Cardiac muscle cell (in vitro differentiated cells and primary cell): Measurements from ENCODE around the gene ARMC9. TPM values are rescaled to one million over a fixed set of nuclear protein-coding genes. Genes with fewer than 3 reads are reported as not detected.
A peak's percentile ranks its signal among the peaks of the same experiment; 100 is the strongest.
"Not testable (repeated sequence)": the region's sequence is repeated elsewhere in the genome, so short reads cannot be mapped to it uniquely, and the experiment has no call there.

ENCODE experiments used
- DNase-seq, 2 donors: peaks; one replicate each; pipeline versions ENCODE4 v3.0.0 to v3.0.0-alpha.2; 2010 to 2017; ENCODE audit warnings: low read depth in 1 of 2, low spot score in 1 of 2
- H3K27ac ChIP-seq: fragments of 200-600 bp; sonication (generic); 2 replicates; pipeline ENCODE4 v1.5.1; 2016
- H3K27me3 ChIP-seq: fragments of 200-600 bp; sonication (generic); 2 replicates; pipeline ENCODE4 v1.6.0; 2016; ENCODE audit warnings: control low read depth
- H3K36me3 ChIP-seq: fragments of 200-600 bp; sonication (generic); 2 replicates; pipeline ENCODE4 v1.5.1; 2016; ENCODE audit warnings: control low read depth
- H3K4me1 ChIP-seq: fragments of 200-600 bp; sonication (generic); 2 replicates; pipeline ENCODE4 v1.8.1; 2017; ENCODE audit warnings: low read depth, mild to moderate bottlenecking, mixed run types
- H3K4me3 ChIP-seq: fragments of 200-600 bp; sonication (generic); 2 replicates; pipeline ENCODE4 v1.5.1; 2016; ENCODE audit warnings: mild to moderate bottlenecking
- H3K9me3 ChIP-seq: fragments of 200-600 bp; sonication (generic); 2 replicates; pipeline ENCODE4 v1.5.1; 2017; ENCODE audit warnings: low read depth, mild to moderate bottlenecking, control low read depth
- polyA plus RNA-seq: library from polyadenylated mRNA; unstranded; fragments of >200 nt; fragmentation: Nextera tagmentation; extraction: Ambion mirVana; gene quantifications from 2 replicates; pipeline ENCODE4 v1.2.1, GENCODE V29; 2016
- total RNA-seq: library from RNA; depleted of rRNA; stranded (reverse); fragments of >200 nt; gene quantifications from 2 replicates; pipeline ENCODE4 v1.2.3, GENCODE V29; 2016
- TF ChIP-seq, protein P1 (sequence below): IDR thresholded peaks from 2 replicates; pipeline ENCODE4 v1.5.1; 2012; ENCODE audit warnings: low read depth, mild to moderate bottlenecking, low read length

ARMC9 gene
- total and polyA plus RNA-seq, 2 experiments from 2014 or later, result 27.4 to 30.0 TPM

DNA sequence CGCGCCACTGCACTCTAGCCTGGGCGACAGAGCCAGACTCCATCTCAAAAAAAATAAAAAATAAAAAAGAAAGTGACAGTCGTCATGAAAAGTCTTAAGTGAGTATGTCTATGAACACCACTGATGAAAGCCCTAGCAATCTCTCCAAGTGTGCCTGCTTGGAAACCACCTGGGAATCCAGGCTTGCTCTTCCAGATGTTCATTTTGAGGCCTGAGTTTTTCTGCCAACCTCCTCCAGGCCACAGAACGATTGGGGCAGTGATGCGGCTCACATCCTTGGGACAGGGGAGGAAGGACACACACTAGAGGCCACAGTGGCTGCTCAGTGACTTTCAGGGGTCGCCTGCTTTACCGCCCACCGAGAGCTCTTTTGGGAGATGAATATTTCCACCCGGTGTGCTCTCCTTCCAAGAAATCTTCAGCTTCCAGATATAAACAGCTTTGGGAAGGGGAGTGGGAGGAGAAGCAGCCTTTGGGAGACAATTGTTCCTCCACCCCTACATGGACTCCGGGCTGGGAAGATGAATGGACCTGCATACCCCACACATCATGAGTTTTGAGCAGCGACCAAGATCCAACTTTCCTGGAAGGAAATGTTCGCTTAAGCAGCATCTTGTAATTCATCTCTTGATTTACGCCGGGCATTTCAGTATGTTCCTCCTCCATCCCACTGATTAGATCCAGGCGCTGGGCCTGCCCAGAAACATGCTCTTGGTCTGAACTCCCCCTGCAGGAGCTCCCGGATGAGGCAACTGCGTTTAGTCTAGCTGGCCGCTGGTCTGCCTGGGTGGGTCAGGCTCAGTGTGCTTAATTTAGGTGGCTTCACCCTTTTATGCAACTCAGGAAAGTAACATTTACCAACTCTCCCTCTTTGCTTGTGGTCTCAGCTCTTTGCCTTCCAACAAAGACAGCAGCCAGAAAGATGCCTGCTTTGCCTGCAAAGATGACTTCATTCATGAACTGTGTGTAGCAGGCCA lies 6.2 kb upstream of the ARMC9 start:
- H3K36me3 ChIP-seq, result no peaks in the 10 kb centered on the region
- H3K27me3 ChIP-seq, result no peaks in the 10 kb centered on the region
- no peak overlapping the region for H3K4me3 ChIP-seq
- H3K4me1 ChIP-seq, result no peaks in the 10 kb centered on the region
- no peak overlapping the region for H3K27ac ChIP-seq
- no peaks in the 10 kb centered on the region for H3K9me3 ChIP-seq
- DNase-seq, result peak; percentile 71 to 93
- TF ChIP-seq, protein P1, sequence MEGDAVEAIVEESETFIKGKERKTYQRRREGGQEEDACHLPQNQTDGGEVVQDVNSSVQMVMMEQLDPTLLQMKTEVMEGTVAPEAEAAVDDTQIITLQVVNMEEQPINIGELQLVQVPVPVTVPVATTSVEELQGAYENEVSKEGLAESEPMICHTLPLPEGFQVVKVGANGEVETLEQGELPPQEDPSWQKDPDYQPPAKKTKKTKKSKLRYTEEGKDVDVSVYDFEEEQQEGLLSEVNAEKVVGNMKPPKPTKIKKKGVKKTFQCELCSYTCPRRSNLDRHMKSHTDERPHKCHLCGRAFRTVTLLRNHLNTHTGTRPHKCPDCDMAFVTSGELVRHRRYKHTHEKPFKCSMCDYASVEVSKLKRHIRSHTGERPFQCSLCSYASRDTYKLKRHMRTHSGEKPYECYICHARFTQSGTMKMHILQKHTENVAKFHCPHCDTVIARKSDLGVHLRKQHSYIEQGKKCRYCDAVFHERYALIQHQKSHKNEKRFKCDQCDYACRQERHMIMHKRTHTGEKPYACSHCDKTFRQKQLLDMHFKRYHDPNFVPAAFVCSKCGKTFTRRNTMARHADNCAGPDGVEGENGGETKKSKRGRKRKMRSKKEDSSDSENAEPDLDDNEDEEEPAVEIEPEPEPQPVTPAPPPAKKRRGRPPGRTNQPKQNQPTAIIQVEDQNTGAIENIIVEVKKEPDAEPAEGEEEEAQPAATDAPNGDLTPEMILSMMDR, result peak; percentile 89

- Histone ChIP-seq H3K36me3 (no peaks in the 10 kb centered on the region), H3K27me3 (no peaks in the 10 kb centered on the region), H3K4me3 (no peak overlapping the region), H3K4me1 (no peaks in the 10 kb centered on the region), H3K27ac (no peak overlapping the region), H3K9me3 (no peaks in the 10 kb centered on the region)
- DNase-seq, result no peak
- TF ChIP-seq, protein P1, result no peak
These were observed 5.2 kb upstream of the ARMC9 start for GRCh38 chr2:231193216-231193615.

DNA sequence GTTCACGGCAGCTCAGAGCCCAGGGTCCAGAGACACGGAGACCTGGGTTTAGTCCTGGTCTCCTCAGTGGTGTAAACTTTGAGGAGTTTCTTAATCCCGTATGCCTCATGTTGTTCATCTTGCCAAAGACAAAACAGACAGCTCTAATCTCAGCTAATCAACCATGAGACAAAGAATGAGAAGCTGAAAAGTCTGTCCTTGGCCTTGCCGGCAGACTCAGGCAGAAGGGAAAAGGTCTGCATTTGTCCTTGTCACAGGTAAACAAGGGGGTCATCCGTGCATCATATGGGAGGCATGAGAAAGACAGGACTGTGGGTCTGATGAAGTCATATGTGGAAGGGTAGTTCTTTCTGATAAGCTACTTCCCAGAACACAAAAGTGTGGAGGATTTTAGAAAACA lies 1.8 kb upstream of the ARMC9 start:
- TF ChIP-seq, protein P1, result no peak
- H3K36me3 ChIP-seq, result no peaks in the 10 kb centered on the region
- H3K4me3 ChIP-seq, result no peak overlapping the region
- H3K4me1 ChIP-seq, result peaks cover 7% of the 10 kb centered on the region
- no peak for DNase-seq
- no peaks in the 10 kb centered on the region for H3K9me3 ChIP-seq
- no peaks in the 10 kb centered on the region for H3K27me3 ChIP-seq
- no peak overlapping the region for H3K27ac ChIP-seq

DNA sequence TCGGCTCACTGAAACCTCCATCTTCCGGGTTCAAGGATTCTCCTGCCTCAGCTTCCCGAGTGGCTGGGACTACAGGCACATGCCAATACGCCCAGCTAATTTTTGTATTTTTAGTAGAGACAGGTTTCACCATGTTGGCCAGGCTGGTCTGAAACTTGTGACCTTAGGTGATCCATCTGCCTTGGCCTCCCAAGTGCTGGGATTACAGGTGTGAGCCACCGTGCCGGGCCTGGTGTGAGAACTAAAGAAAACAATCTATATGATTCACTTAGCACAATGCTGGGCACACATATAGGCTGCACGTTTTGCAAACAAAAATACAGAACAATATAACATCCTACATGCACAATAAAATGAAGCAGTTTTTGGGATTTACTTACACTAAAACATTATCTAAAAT lies 1.2 kb upstream of the ARMC9 start:
- H3K4me3 ChIP-seq, H3K27ac ChIP-seq, H3K36me3 ChIP-seq, H3K27me3 ChIP-seq, H3K9me3 ChIP-seq, DNase-seq, H3K4me1 ChIP-seq: not testable (repeated sequence)

DNA sequence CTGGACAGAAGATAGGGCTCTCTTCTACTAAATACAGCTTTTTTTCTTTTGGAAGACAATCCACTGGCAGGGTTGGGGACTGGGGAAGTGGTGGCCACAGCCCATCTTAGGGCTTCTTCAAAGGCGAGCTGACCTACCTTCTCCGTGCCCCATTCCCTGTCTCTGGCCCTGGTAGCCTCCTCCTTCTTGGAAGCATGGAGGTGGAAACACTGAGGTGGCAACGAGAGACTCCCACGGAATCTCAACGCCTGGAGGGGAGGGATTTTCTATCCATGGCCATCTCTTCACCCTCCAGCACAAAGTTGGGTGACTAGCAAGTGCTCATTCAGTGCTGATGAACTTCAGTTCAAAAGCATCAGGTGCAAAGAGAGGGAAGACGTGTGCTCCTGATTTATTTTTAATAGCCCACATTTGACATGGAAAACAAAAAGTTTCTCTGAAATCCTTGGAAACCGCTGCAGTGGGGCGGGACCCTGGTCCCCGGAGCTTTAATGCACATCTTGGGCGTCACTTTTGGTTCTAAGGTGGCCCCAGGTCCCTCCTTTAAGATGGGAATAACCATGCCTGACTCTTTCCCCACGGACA lies 633 bp upstream of the ARMC9 start:
- peak overlapping the region; percentile 3 for H3K27ac ChIP-seq

More for the DNA sequence above, 633 bp upstream of the ARMC9 start:
- DNase-seq, result no peak
- Histone ChIP-seq H3K4me3 (peak overlapping the region; percentile 82), H3K27me3 (no peaks in the 10 kb centered on the region), H3K9me3 (no peaks in the 10 kb centered on the region), H3K36me3 (no peaks in the 10 kb centered on the region), H3K4me1 (peaks cover 7% of the 10 kb centered on the region)
- TF ChIP-seq, protein P1, result no peak
